Naive thymus-derived CD8-positive, alpha-beta T cell (primary cell): ENCODE measurements around the gene MXRA8. TPM values are rescaled to one million over a fixed set of nuclear protein-coding genes. Genes with fewer than 3 reads are reported as not detected.

ENCODE experiments used
- ATAC-seq, 2 donors: fragments of 150-1000 bp; cut with Tn5 transposase in 1 of 2; sonication (Bioruptor Pico), chemical (Tn5 transposase) in 1 of 2; 1 replicate in 1 of 2; 2 replicates in 1 of 2; pipeline ENCODE4 v1.10.0; 2021; ENCODE audit warnings: mild to moderate bottlenecking in 2 of 2, moderate library complexity in 2 of 2
- POLR2A ChIA-PET: fragments of 350-600 bp; sonication (Branson Sonifier 250); formaldehyde crosslinking; loops from one replicate; lab custom pipeline; 2021; ENCODE audit warnings: antibody characterized with exemption; lab: Charles Lee
- DNase-seq, 10 donors: peaks; one replicate each; pipeline versions ENCODE4 v3.0.0 to v3.0.0-alpha.2; 2020 to 2022
- H3K27ac Mint-ChIP-seq, 10 donors: one replicate each; pipeline ENCODE4 v1.8.0; 2020 to 2022; ENCODE audit warnings: mild to moderate bottlenecking in 10 of 10, mixed read lengths in 10 of 10, moderate library complexity in 4 of 10, inconsistent platforms in 1 of 10
- H3K27me3 Mint-ChIP-seq, 5 donors: one replicate each; pipeline ENCODE4 v1.8.0; 2021 to 2022; ENCODE audit warnings: mixed read lengths in 5 of 5
- H3K36me3 Mint-ChIP-seq, 3 donors: one replicate each; pipeline ENCODE4 v1.8.0; 2020 to 2022; ENCODE audit warnings: mixed read lengths in 3 of 3, mild to moderate bottlenecking in 2 of 3, inconsistent platforms in 1 of 3
- H3K4me1 Mint-ChIP-seq, 4 donors: one replicate each; pipeline ENCODE4 v1.8.0; 2021 to 2022; ENCODE audit warnings: mixed read lengths in 4 of 4
- H3K4me3 Mint-ChIP-seq, 10 donors: one replicate each; pipeline ENCODE4 v1.8.0; 2020 to 2022; ENCODE audit warnings: mild to moderate bottlenecking in 10 of 10, mixed read lengths in 10 of 10, moderate library complexity in 6 of 10, inconsistent platforms in 1 of 10
- H3K9me3 Mint-ChIP-seq, 9 donors: one replicate each; pipeline ENCODE4 v1.8.0; 2020 to 2022; ENCODE audit warnings: mixed read lengths in 9 of 9, mild to moderate bottlenecking in 3 of 9, inconsistent platforms in 1 of 9, moderate library complexity in 1 of 9
- polyA plus RNA-seq, 3 donors: library from polyadenylated mRNA; unstranded; fragments of 300-500 nt; fragmentation: Illumina TruSeq; gene quantifications; one replicate each; pipeline ENCODE4 v1.2.3, GENCODE V29; 2021
- total RNA-seq, 8 experiments: library from RNA in 2 of 8; stranded (reverse) in 2 of 8; gene quantifications; one replicate each; pipeline ENCODE4 v1.2.3 and lab custom pipeline; 2021 to 2026

MXRA8 gene
- total and polyA plus RNA-seq, 5 experiments from 2014 or later, result 7.4 to 22.0 (median 7.7) TPM

- H3K27me3 Mint-ChIP-seq, result no peaks in the 10 kb centered on the region
- POLR2A ChIA-PET, result interaction anchor here (0.8 to 5.9 kb wide), 15 partner anchors 7 to 380 kb away, joined by 3 to 69 read pairs (median 5); partner anchors contain the start of genes AURKAIP1, MRPL20 and UBE2J2
- peak overlapping the region; percentile 83 to 96 (median 92) for H3K27ac Mint-ChIP-seq
- DNase-seq (no peak), ATAC-seq (no peak)
- H3K36me3 Mint-ChIP-seq, result peaks cover 0 to 62% (median 13%) of the 10 kb centered on the region in 3 donors
- H3K4me1 Mint-ChIP-seq, result peaks cover 17 to 63% (median 48%) of the 10 kb centered on the region in 4 donors
- no peaks in the 10 kb centered on the region for H3K9me3 Mint-ChIP-seq
- H3K4me3 Mint-ChIP-seq, result peak overlapping the region; percentile 84 to 95 (median 88)
Measured at GRCh38 chr1:1399872-1400575, 41.7 kb upstream of the MXRA8 start.

- peaks cover 0 to 63% (median 13%) of the 10 kb centered on the region in 3 donors for H3K36me3 Mint-ChIP-seq
- POLR2A ChIA-PET, result interaction anchor here (0.5 to 5.9 kb wide), 21 partner anchors 8 to 381 kb away, joined by 3 to 69 read pairs (median 5); partner anchors contain the start of genes AURKAIP1, CDK11A, MIB2 and MRPL20
- H3K27me3 Mint-ChIP-seq, result no peaks in the 10 kb centered on the region
Measured at GRCh38 chr1:1399187-1399871, 41.0 kb upstream of the MXRA8 start, which contains the start of gene CCNL2. TSS of gene CCNL2 (minus strand) at chr1:1399335. CDS start at chr1:1399306, 29 bp downstream.

DNA sequence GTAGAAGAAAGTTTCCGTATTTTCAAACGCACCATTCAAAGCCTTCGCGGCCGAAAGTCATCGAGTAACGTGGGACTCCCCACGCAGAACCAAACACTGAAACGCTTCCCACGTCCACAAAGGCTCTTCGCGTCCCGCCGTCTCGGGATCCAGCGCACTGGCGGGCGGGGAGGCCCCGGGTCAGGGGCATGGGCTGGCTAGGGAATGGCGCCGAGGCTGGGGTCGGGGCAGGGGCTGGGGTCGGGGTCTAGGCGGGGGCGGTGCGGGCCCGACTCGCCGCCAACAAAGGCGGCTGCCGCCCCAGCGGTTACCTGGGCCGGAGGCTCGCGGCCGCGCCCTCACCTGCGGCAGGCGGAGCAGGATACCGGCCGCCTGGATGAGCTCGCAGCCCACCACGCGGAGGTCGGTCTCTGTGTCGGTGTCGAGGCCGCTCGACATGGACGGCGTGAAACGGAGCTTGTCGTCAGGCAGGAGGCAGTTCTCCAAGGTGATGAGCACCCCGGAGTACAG lies 40.4 kb upstream of the MXRA8 start:
- Mint-ChIP-seq H3K27ac (peak overlapping the region; percentile 84 to 93 (median 90)), H3K27me3 (no peaks in the 10 kb centered on the region), H3K36me3 (peaks cover 0 to 66% (median 13%) of the 10 kb centered on the region in 3 donors), H3K9me3 (no peaks in the 10 kb centered on the region), H3K4me1 (peaks cover 17 to 64% (median 47%) of the 10 kb centered on the region in 4 donors), H3K4me3 (peak overlapping the region; percentile 83 to 95 (median 89))
- DNase-seq, result no peak
- peak; percentile 7 to 9 for ATAC-seq
- POLR2A ChIA-PET, result interaction anchor here (1.0 to 5.9 kb wide), 16 partner anchors 9 to 381 kb away, joined by 3 to 69 read pairs (median 7); partner anchors contain the start of genes AURKAIP1, CDK11A, MIB2 and MRPL20

More at GRCh38 chr1:1399187-1399871, 41.0 kb upstream of the MXRA8 start, which contains the start of gene CCNL2:
- H3K9me3 Mint-ChIP-seq, result no peaks in the 10 kb centered on the region
- peak; percentile 97 to 99 (median 99) for DNase-seq
- peak within 1 kb of the TSS; percentile 86 to 95 (median 89) for H3K4me3 Mint-ChIP-seq
- ATAC-seq, result peak; percentile 93 to 95
- H3K4me1 Mint-ChIP-seq, result peaks cover 17 to 60% (median 50%) of the 10 kb centered on the region in 4 donors
- peak within 1 kb of the TSS; percentile 85 to 96 (median 92) for H3K27ac Mint-ChIP-seq

- H3K27ac Mint-ChIP-seq, result peak overlapping the region; percentile 84 to 92 (median 90)
- peaks cover 15 to 65% (median 44%) of the 10 kb centered on the region in 4 donors for H3K4me1 Mint-ChIP-seq
- DNase-seq (peak in 1 of 10 donors; percentile 45), ATAC-seq (no peak)
- no peaks in the 10 kb centered on the region for H3K27me3 Mint-ChIP-seq
- POLR2A ChIA-PET, result interaction anchor here (1.3 to 5.9 kb wide), 8 partner anchors 10 to 217 kb away, joined by 3 to 69 read pairs (median 11); partner anchors contain the start of genes AURKAIP1, MIB2 and MRPL20
- H3K9me3 Mint-ChIP-seq, result no peaks in the 10 kb centered on the region
- H3K4me3 Mint-ChIP-seq, result peak overlapping the region; percentile 83 to 95 (median 89)
- H3K36me3 Mint-ChIP-seq, result peaks cover 0 to 67% (median 11%) of the 10 kb centered on the region in 3 donors
Measured at GRCh38 chr1:1397839-1398523, 39.6 kb upstream of the MXRA8 start.

DNA sequence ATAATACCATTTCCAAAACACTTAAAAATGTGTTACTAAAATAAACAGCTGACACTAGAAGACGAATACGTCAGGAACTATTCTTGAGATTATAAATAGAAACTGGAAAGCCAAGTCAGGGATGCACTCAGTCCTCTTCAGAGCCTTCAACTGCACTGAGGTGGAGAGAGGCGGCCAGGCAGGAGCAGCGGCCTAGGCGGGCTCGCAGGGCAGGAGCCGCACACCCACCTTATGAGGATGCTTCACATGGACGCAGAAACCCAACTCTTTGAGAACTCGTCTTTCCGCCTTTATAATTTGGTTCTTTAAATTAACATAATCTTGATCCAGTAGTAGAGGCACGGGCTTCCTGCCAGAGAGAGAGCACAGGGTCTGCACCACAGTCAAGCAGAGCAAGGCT lies 36.8 kb upstream of the MXRA8 start:
- no peak for ATAC-seq
- peaks cover 15 to 51% (median 29%) of the 10 kb centered on the region in 4 donors for H3K4me1 Mint-ChIP-seq

GRCh38 chr1:1394116-1394515 lies 35.8 kb upstream of the MXRA8 start:
- POLR2A ChIA-PET, result interaction anchor here (1.8 kb wide), 1 partner anchor 19 kb away, joined by 6 read pairs; the partner anchor contains the start of gene AURKAIP1
- Mint-ChIP-seq H3K4me3 (no peak overlapping the region), H3K27me3 (no peaks in the 10 kb centered on the region), H3K27ac (no peak overlapping the region), H3K9me3 (no peaks in the 10 kb centered on the region), H3K4me1 (peaks cover 13 to 46% (median 21%) of the 10 kb centered on the region in 4 donors), H3K36me3 (peaks cover 0 to 85% (median 16%) of the 10 kb centered on the region in 3 donors)
- DNase-seq (peak in 1 of 10 donors; percentile 15), ATAC-seq (no peak)

More for the DNA sequence above, 36.8 kb upstream of the MXRA8 start:
- H3K9me3 Mint-ChIP-seq, result no peaks in the 10 kb centered on the region
- peak overlapping the region in 8 of 10 donors; percentile 5 to 57 (median 36) for H3K4me3 Mint-ChIP-seq
- DNase-seq, result peak in 1 of 10 donors; percentile 59
- H3K36me3 Mint-ChIP-seq, result peaks cover 0 to 75% (median 11%) of the 10 kb centered on the region in 3 donors
- no peaks in the 10 kb centered on the region for H3K27me3 Mint-ChIP-seq
- POLR2A ChIA-PET, result interaction anchor here (0.7 kb wide), 1 partner anchor 203 kb away, joined by 5 read pairs; no protein-coding TSS in a partner anchor
- H3K27ac Mint-ChIP-seq, result peak overlapping the region in 1 of 10 donors; percentile 87

DNA sequence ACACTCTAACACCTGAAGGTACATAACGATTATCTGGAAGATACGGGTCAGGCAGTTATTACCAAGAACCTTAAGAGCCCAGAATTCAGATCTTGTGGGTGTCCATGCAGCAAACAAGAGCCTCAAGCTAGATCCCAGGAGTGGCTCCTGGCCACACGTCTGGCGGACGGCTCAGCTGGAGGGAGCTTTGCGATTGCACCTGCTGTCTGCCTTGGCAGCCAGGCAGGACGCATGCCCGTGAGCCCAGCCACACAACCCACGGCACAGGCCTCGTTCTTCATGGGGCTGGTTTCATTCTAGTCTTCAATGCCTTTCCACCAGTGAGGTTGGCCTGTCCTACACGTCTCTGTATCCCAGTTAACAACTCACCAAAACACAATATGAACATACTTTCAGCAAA lies 35.1 kb upstream of the MXRA8 start:
- ATAC-seq (no peak), DNase-seq (peak in 1 of 10 donors; percentile 24)
- Mint-ChIP-seq H3K4me3 (no peak overlapping the region), H3K36me3 (peaks cover 0 to 92% (median 16%) of the 10 kb centered on the region in 3 donors), H3K27me3 (no peaks in the 10 kb centered on the region), H3K4me1 (peaks cover 13 to 46% (median 20%) of the 10 kb centered on the region in 4 donors), H3K9me3 (no peaks in the 10 kb centered on the region), H3K27ac (peak overlapping the region in 1 of 10 donors; percentile 18)
- POLR2A ChIA-PET, result interaction anchor here (1.8 kb wide), 1 partner anchor 18 kb away, joined by 6 read pairs; the partner anchor contains the start of gene AURKAIP1

DNA sequence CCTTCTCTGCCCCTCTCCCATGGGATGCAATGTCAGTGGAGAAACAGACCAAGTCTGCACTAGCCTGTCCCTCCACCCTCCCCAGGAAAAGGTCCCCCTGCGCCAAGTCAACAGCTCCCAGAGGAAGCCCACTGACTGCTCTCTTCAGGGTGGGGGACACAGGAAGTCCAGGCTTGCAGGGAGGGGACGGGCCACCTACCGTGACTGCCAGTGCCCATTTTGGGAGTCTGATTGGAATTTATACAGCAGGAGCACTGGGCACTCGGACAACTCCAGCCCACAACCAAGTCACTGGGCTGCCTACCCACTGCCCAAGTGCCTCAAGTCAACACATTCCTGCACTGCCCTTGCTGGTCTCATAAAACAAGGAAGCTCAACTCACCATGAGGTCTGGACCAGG lies 34.7 kb upstream of the MXRA8 start:
- Mint-ChIP-seq H3K27me3 (no peaks in the 10 kb centered on the region), H3K36me3 (peaks cover 0 to 94% (median 16%) of the 10 kb centered on the region in 3 donors), H3K4me3 (no peak overlapping the region), H3K27ac (no peak overlapping the region), H3K4me1 (peaks cover 11 to 42% (median 18%) of the 10 kb centered on the region in 4 donors), H3K9me3 (no peaks in the 10 kb centered on the region)
- ATAC-seq, result no peak
- peak in 1 of 10 donors; percentile 53 for DNase-seq
- POLR2A ChIA-PET, result interaction anchor here (1.8 kb wide), 1 partner anchor 17 kb away, joined by 6 read pairs; the partner anchor contains the start of gene AURKAIP1

DNA sequence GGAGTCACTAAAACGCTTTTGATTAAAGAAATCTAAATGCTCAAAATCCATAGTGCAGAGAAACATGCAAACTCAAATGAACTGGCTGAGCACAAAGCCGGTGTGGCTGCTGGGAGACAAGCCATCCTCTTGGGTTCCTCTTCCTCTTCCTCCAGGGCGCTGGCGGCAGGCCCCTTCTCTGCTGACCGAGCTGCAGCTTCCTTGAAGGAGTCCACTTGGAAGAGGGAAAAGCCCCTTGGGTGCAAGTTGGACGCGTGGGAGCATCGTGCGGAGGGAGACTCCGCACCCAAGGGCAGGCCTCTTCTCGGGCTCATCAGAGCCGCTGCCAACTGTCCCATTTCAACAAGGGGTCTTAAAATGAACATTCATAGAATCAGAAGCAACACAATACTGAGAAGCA lies 32.9 kb upstream of the MXRA8 start:
- POLR2A ChIA-PET, result interaction anchor here (1.0 kb wide), 1 partner anchor 15 kb away, joined by 5 read pairs; no protein-coding TSS in a partner anchor
- ATAC-seq (peak in 1 of 2 donors; percentile 18), DNase-seq (no peak)
- Mint-ChIP-seq H3K4me1 (peaks cover 10 to 29% (median 14%) of the 10 kb centered on the region in 4 donors), H3K27me3 (no peaks in the 10 kb centered on the region), H3K9me3 (no peaks in the 10 kb centered on the region), H3K36me3 (peaks cover 0 to 98% (median 25%) of the 10 kb centered on the region in 3 donors), H3K27ac (no peak overlapping the region), H3K4me3 (no peak overlapping the region)

DNA sequence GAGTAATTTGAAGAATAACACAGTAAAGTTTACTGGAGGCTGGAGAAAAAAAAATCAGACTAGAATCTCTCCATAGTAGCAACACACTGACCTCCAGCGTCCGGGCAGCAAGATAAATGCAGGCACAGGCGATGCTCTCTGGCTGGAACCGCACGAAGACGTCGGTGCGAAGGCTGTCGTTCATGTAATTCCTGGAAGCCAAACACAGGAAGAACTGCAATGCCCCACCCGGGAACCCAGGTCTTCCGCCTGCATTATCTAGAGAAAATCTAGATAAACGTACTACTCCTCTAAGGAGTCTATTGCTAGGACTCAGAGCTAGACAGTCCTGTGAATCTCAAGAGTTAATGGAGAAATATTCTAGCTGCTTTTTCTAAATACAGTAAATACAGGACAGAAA lies 32.3 kb upstream of the MXRA8 start:
- no peak overlapping the region for H3K4me3 Mint-ChIP-seq
- peaks cover 0 to 100% (median 25%) of the 10 kb centered on the region in 3 donors for H3K36me3 Mint-ChIP-seq
- no peaks in the 10 kb centered on the region for H3K27me3 Mint-ChIP-seq
- H3K4me1 Mint-ChIP-seq, result peaks cover 9 to 26% (median 12%) of the 10 kb centered on the region in 4 donors
- H3K27ac Mint-ChIP-seq, result no peak overlapping the region
- no peak for ATAC-seq
- no peaks in the 10 kb centered on the region for H3K9me3 Mint-ChIP-seq
- no peak for DNase-seq
- POLR2A ChIA-PET, result interaction anchor here (1.0 kb wide), 1 partner anchor 15 kb away, joined by 5 read pairs; no protein-coding TSS in a partner anchor

- DNase-seq, result no peak
- no peaks in the 10 kb centered on the region for H3K27me3 Mint-ChIP-seq
- no peak overlapping the region for H3K4me3 Mint-ChIP-seq
- H3K27ac Mint-ChIP-seq, result no peak overlapping the region
- peaks cover 4 to 9% (median 5%) of the 10 kb centered on the region in 4 donors for H3K4me1 Mint-ChIP-seq
- no peak for ATAC-seq
- peaks cover 0 to 76% (median 20%) of the 10 kb centered on the region in 3 donors for H3K36me3 Mint-ChIP-seq
- POLR2A ChIA-PET, result interaction anchor here (0.6 to 2.0 kb wide), 2 partner anchors 18 to 427 kb away, joined by 3 to 4 read pairs; no protein-coding TSS in a partner anchor
- H3K9me3 Mint-ChIP-seq, result no peaks in the 10 kb centered on the region
Measured at GRCh38 chr1:1388078-1388472, 29.7 kb upstream of the MXRA8 start.
